ENCODE measurements around the gene PCBP3.

DNA sequence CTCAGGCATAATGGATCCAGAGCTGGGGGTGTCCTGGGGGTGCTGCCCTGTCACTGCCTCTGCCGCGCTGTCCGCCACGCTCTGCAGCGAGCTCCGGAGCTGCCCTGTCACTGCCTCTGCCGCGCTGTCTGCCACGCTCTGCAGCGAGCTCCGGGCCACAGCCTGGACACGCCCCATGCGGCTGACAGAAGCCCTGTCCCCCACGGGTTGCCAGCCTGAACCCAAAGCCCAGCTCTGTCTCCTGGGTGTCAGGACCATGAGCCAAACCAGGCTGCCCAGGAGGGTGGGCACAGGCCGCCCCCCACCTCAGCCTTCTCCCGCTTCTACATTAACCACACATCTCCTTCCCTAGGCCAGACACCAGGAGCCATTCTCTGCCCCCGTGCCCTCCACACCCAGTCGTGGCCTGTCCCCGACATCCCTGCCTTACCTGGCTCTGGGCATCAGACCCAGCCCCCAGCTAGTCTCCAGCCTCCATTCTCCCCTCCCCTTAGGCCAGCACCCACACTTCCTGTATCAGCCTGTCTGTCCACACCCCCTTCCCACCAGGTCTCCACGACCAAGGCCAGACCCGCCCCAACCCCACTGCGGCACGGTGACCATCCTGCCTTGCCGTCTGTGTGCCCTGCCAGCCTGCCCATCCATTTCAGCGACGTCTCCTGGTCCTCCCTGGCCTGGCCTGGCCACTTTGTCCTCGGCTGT, 265.2 kb downstream of the PCBP3 start:
- TF ChIP-seq, protein P1, sequence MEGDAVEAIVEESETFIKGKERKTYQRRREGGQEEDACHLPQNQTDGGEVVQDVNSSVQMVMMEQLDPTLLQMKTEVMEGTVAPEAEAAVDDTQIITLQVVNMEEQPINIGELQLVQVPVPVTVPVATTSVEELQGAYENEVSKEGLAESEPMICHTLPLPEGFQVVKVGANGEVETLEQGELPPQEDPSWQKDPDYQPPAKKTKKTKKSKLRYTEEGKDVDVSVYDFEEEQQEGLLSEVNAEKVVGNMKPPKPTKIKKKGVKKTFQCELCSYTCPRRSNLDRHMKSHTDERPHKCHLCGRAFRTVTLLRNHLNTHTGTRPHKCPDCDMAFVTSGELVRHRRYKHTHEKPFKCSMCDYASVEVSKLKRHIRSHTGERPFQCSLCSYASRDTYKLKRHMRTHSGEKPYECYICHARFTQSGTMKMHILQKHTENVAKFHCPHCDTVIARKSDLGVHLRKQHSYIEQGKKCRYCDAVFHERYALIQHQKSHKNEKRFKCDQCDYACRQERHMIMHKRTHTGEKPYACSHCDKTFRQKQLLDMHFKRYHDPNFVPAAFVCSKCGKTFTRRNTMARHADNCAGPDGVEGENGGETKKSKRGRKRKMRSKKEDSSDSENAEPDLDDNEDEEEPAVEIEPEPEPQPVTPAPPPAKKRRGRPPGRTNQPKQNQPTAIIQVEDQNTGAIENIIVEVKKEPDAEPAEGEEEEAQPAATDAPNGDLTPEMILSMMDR (IDR thresholded peaks at IDR 0.05), result no peak
- TF ChIP-seq POLR2A (IDR thresholded peaks at IDR 0.05), result no peak
